GM19438 (cell line): Measurements from ENCODE around the gene COL4A2.

ENCODE experiments used
- ATAC-seq: cut with Tn5 transposase; IDR thresholded peaks from one replicate; pipeline ENCODE4 v1.9.1; 2021; ENCODE audit warnings: low read depth; ENCODE audit not compliant: unreplicated experiment

COL4A2 gene

GRCh38 chr13:110271313-110271712, 35.8 kb upstream of the COL4A2 start:
- no peak for ATAC-seq

- no peak for ATAC-seq
These were observed 34.9 kb upstream of the COL4A2 start for GRCh38 chr13:110272227-110272626.

GRCh38 chr13:110272651-110273050, 34.4 kb upstream of the COL4A2 start:
- no peak for ATAC-seq

- no peak for ATAC-seq
These were observed 33.8 kb upstream of the COL4A2 start for GRCh38 chr13:110273254-110273653.

GRCh38 chr13:110274687-110275086, 32.4 kb upstream of the COL4A2 start:
- ATAC-seq: no peak

- ATAC-seq: no peak
These were observed 31.0 kb upstream of the COL4A2 start for GRCh38 chr13:110275931-110276552.

GRCh38 chr13:110276553-110276950, 30.5 kb upstream of the COL4A2 start:
- ATAC-seq: no peak

GRCh38 chr13:110277357-110277975, 29.6 kb upstream of the COL4A2 start:
- ATAC-seq: no peak

- no peak for ATAC-seq
These were observed 28.2 kb upstream of the COL4A2 start for GRCh38 chr13:110278859-110279258.

GRCh38 chr13:110279684-110280083, 27.4 kb upstream of the COL4A2 start:
- no peak for ATAC-seq

- ATAC-seq: no peak
These were observed 26.8 kb upstream of the COL4A2 start for GRCh38 chr13:110280231-110280813.

GRCh38 chr13:110280985-110281688, 25.9 kb upstream of the COL4A2 start:
- ATAC-seq: no peak

- ATAC-seq: no peak
These were observed 25.3 kb upstream of the COL4A2 start for GRCh38 chr13:110281736-110282135.

- no peak for ATAC-seq
These were observed 24.7 kb upstream of the COL4A2 start for GRCh38 chr13:110282316-110282841.

- no peak for ATAC-seq
These were observed 23.2 kb upstream of the COL4A2 start for GRCh38 chr13:110283736-110284517.

- ATAC-seq: no peak
These were observed 22.2 kb upstream of the COL4A2 start for GRCh38 chr13:110284779-110285484.

- ATAC-seq: no peak
These were observed 20.9 kb upstream of the COL4A2 start for GRCh38 chr13:110285991-110286832.

GRCh38 chr13:110286833-110287819, 20.0 kb upstream of the COL4A2 start:
- ATAC-seq: no peak
